ENCODE data around the gene BCR.

The BCR gene

DNA sequence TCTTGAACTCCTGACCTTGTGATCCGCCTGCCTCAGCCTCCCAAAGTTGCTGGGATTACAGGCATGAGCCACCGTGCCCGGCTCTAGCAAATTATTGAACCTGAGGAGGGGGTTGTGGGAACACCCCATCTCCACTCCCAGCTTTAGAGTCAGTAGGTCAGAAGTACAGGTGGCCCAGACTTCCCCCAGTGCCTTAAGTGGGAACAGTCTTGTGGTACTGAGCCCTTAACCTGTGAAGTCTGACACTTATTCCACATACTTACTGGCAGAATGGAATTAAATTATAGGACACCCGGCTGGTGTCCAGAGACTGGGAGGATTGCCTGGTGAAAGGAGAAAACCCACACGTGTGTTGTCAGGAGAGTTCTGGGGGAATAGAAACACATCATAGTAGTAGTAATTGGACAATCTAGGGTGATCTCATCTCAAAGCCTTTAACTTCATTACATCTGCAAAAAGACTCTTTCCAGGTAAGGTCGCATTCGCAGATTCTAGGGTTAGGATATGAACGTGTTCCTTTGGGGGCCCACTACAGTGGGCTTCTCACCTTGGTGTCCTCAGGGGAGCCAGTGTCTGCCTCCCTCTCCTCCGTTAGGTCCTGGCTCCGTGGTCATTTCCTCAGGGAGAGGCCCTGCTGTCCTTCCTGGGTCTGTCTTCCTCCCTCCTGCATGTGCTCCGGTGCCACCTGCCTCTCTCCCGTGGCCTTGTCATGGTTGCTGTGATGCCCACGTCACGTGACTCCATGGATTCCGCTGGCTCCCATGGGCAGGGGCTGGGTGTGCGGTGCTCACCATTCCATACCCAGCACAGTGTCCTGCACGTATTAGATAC lies 63.8 kb downstream of the BCR start:
- no peak for DNase-seq (ENCODE audit: low spot score)

- no peak for DNase-seq (ENCODE audit: low spot score)
These were observed 64.4 kb downstream of the BCR start for GRCh38 chr22:23244690-23245044.

GRCh38 chr22:23245045-23245798 lies 64.9 kb downstream of the BCR start:
- no peak for DNase-seq (ENCODE audit: low spot score)

- DNase-seq (ENCODE audit: low spot score) = no peak
These were observed 65.5 kb downstream of the BCR start for GRCh38 chr22:23245799-23246136.

DNA sequence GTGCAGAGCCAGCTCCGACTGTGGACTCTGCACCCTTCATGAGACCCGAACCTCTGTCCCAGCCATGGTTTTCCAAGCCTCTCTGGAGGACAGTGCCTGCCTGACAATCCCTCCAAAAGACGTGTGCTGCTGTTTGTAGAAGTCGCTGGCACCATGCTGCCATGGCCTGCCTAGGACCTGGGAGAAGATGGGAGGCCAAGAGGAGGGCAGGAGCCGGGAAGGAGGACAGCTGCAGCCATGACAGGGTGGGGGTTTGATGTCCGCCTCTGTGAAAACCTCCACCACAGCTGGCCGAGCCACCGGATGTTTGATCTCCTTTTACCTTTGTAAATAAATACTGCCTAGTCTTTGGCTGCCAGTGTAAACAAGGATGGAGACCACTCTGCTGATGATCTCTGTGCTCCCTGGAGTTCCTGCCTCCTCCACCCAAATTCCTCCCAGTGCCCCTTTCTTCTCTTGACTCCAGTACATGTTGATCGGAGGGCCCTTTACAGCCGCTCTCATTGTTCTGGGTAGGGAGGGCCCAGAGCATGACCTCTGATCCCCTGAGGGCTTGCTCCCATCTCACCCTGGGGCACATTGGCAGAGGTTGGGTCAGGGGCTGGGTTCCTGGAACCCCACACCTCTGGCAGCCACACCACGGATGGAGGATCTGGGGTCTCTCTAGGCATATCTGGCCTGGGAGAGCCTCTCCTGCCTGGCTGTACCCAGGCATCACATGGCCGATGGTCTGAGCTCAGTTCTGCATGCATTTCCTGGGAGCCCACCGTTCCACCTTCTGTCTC lies 66.9 kb downstream of the BCR start:
- no peak for DNase-seq (ENCODE audit: low spot score)

- DNase-seq (ENCODE audit: low spot score) = no peak
These were observed 68.3 kb downstream of the BCR start for GRCh38 chr22:23248583-23248982.

- DNase-seq (ENCODE audit: low spot score) = no peak
These were observed 69.9 kb downstream of the BCR start for GRCh38 chr22:23250056-23250784.

GRCh38 chr22:23250785-23251363 lies 70.6 kb downstream of the BCR start:
- no peak for DNase-seq (ENCODE audit: low spot score)

DNA sequence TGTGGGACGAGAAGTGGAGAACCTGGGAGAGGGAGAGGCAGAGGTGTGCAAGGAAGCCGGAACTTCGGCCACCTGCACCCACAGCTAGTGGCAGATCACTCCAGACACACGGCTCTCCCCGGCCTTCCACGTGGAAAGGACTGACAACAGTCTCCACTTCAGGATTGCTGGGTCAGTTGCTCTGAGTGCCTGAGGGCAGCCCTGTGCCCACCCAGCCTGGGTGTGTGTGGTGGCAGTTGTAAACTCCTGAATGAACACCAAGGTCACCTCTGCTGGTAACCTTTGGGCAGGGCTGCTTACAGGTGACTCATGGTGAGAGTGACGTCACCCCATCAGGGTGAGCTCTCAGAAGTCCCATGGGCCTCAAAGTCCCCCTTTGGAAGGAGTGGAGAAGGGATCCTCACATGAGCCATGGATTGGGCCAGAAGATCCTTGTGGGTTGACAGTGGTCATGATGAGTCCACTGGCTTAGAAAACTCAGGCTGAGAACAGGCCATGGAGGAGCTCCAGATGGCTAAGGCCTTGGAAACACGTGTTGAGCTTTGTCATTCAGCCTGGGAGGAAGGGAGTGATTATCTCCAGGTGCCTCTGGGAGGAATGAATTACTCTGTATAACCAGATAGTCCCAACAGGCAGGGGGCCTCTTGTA lies 71.3 kb downstream of the BCR start:
- DNase-seq (ENCODE audit: low spot score) = no peak

DNA sequence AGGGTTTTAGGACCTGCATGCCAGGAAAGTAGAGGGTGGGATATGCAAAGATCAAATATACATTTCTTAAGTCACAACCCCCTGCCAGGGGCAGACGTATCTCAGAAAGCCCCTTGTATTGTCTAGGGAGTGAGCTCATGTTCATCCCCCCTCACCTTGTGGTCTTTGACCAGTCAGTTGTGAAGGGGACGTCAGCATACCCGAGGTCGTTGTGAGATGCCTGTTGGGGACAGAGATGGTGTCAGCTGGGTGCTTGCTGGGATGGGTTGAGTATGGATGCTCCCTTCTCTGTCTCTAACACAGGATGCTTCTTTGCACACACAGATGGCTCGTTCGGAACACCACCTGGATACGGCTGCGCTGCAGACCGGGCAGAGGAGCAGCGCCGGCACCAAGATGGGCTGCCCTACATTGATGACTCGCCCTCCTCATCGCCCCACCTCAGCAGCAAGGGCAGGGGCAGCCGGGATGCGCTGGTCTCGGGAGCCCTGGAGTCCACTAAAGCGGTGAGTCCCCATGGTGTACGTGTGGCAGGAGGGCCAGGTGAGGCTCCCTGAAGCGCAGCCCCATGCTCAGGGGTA lies 73.3 kb downstream of the BCR start:
- DNase-seq (ENCODE audit: low spot score) = no peak

DNA sequence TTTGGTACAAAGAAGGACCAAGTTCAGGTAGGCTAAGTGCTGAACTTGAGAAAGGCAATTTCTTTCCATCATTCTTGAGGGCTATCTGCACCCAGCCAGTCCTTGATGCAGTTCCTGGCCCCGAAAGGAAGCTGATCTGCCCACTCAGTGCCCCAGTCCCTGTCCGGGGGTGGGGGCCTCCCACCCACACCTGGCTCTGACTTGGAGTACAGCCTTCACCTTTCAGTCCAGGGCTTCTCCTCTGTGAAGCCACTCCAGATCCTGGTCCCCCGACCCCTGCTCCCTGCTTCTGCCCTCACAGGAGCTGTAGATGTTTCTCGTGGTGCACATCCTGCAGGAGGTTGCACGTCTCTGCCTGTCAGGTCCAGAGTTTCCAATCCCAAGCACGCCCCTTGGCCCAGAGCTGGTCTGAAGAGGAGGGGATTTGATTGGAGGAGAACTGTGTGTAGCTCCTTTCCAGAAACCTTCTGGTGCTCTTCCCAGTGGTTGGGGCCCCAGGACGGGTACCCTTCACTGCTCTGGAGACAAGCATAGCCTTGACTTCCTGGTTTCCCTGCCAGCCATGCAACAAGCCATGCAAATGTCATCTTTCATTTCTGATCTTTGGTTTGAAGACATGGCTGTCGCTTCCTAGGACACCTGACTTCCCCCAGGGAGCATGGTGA lies 75.3 kb downstream of the BCR start:
- no peak for DNase-seq (ENCODE audit: low spot score)

DNA sequence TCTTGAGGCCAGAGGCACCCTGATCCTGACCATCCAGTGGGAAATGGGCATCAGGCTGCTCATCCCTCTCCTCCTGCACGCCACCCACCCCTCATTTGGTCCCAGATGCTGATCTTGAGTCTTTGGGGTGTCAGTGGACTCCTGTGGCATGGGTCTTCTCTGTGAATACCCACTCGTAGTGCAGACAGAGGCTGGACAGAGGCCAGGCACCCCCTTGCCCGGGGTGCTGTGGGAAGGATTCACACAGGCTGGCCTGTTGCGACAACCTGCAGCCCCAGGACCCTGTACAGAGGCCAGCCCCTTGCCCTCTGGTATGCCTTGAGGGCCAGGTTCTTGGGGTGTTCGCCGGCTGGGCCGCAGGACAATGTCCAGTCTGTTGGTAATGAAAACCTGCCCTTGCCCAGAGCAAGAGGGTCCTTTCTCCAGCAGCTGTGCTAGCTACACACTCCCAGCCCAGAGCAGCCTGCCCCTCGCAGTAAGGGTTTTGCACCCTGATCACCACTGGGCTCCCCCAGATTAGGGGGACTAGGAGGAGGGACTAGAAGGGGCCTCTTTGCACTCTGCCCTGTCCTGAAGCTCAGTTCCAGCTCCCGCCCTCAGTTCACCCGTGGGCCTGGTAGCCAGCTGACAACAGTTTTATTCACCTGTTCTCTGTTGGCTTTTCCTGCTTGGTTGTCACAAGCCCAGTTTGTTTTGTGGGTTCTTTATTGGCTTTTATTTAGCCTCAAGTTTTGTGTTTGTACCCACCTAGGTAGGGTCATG lies 76.0 kb downstream of the BCR start:
- DNase-seq (ENCODE audit: low spot score) = no peak

DNA sequence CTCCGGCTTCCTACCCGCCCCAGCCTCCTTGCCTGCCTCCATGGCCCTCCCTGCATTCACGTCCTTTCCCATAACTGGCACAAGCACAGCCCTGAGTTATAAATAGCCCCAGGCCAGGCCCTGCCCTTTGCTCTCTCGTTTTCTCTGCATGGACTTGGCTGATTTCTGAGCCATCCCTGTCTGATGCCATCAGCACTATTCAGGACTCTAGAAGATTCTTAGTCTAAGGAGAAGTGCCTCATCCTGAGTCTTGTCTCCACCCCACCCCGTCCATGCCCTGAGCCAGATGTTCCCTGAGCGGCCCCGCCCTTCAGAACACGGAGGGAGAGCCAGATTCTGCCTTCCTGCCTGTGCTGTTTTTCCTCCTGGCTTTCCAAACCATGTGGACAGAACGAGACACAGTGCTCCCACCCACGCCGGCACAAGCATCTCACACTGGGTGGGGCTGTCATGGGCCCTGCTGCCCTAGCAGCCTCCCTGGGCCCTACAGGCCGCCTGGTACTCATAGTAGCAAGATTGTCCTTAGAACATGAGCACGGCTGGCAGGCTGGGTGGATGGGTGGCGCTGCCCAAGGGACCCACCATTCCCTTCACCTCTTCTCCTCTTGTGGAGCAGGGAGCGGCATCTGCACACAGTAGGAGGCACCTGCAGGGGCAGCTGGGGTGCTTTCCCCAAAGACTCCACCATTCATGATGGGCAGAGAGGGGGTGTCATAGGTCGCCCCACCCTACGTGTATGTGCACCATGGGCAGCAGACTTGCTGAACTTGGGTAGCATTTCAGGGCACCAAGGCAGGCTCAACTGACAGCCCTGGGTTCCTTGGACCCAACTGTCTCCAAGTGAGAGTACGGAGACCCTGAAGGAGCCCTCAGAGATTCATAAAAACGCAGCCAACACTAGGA lies 76.9 kb downstream of the BCR start:
- DNase-seq (ENCODE audit: low spot score) = no peak

DNA sequence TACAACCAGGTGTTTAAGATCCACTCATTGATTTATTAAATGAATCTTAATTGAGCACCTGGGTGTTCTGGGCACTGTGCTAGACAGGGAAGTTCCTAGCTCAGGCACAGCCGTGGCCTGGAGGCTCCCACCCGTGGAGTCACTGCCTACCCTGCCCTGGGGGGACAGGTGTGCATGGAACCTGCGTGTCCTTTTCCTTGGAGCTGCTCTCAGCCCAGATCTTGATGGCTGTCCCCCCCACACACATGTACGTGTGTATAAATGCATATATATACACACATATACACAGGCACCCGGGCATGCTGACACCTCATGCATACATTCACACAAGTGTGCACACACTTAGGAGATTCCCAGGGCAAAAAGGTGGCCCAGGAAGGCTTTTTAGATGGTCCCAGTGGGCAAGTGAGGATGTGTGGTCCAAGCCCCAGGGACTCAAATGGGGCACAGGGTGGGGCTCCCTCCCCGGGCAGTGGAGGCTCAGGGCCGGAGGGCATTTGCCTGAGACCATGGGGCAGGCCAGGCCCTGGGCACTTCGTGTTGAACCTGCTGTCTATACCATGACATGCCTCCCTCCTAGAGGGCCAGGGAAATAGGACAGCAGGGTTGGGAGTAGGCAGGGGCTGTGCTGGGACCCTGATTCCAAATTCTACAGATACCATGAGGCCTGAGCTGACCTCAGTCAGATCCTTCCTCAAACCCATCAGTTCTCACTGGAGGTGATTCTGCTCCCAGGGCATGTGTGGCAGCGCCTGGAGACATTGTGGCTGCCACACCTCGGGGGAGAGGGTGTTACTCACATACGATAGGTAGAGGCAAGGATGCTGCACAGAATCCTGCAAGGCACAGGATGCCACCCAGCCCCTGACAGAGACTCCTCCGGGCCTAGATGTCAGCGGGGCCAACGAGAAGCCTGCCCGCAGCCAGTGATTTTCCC lies 77.8 kb downstream of the BCR start:
- no peak for DNase-seq (ENCODE audit: low spot score)

- DNase-seq (ENCODE audit: low spot score) = no peak
These were observed 78.5 kb downstream of the BCR start for GRCh38 chr22:23258826-23259170.

- no peak for DNase-seq (ENCODE audit: low spot score)
These were observed 79.8 kb downstream of the BCR start for GRCh38 chr22:23259916-23260644.

Data from SK-N-DZ (cell line).